Hepatocyte (in vitro differentiated cells): ENCODE measurements around the gene ACE. TPM values are rescaled to one million over a fixed set of nuclear protein-coding genes. Genes with fewer than 3 reads are reported as not detected.

Experiments
- DNase-seq: peaks from one replicate; pipeline ENCODE4 v3.0.0-alpha.2; 2016; ENCODE audit warnings: low spot score
- H2AFZ ChIP-seq: fragments of 200-600 bp; sonication (generic); 2 replicates; pipeline ENCODE4 v1.6.0; 2016; ENCODE audit warnings: antibody characterized with exemption, mild to moderate bottlenecking
- H3K27ac ChIP-seq: fragments of 200-600 bp; sonication (generic); 2 replicates; pipeline ENCODE4 v1.5.1; 2016; ENCODE audit warnings: mild to moderate bottlenecking
- H3K27me3 ChIP-seq: fragments of 200-600 bp; sonication (generic); 2 replicates; pipeline ENCODE4 v1.6.1; 2016
- H3K36me3 ChIP-seq: fragments of 200-600 bp; sonication (generic); replicated peaks from 2 replicates; pipeline ENCODE4 v1.5.1; 2016; ENCODE audit warnings: low read depth; ENCODE audit not compliant: insufficient read depth
- H3K4me1 ChIP-seq: fragments of 200-600 bp; sonication (generic); 2 replicates; pipeline ENCODE4 v1.5.1; 2016; ENCODE audit warnings: mild to moderate bottlenecking, moderate library complexity; ENCODE audit not compliant: insufficient read depth
- H3K4me2 ChIP-seq: fragments of 200-600 bp; sonication (generic); 2 replicates; pipeline ENCODE4 v1.6.0; 2016
- H3K4me3 ChIP-seq: fragments of 200-600 bp; sonication (generic); 2 replicates; pipeline ENCODE4 v1.5.1; 2016; ENCODE audit warnings: mild to moderate bottlenecking
- H3K79me2 ChIP-seq: fragments of 200-600 bp; sonication (generic); 2 replicates; pipeline ENCODE4 v1.6.0; 2017; ENCODE audit warnings: mild to moderate bottlenecking
- H3K9me2 ChIP-seq: fragments of 200-600 bp; sonication (generic); replicated peaks from 2 replicates; pipeline ENCODE4 v1.6.0; 2017; ENCODE audit warnings: mild to moderate bottlenecking; ENCODE audit not compliant: insufficient read depth
- H3K9me3 ChIP-seq: fragments of 200-600 bp; sonication (generic); 2 replicates; pipeline ENCODE4 v1.5.1; 2016; ENCODE audit warnings: low read depth, mild to moderate bottlenecking
- H4K20me1 ChIP-seq: fragments of 200-600 bp; sonication (generic); 2 replicates; pipeline ENCODE4 v1.6.0; 2016; ENCODE audit warnings: mild to moderate bottlenecking; ENCODE audit not compliant: insufficient read depth, poor library complexity, severe bottlenecking
- EZH2 ChIP-seq: fragments of 200-600 bp; sonication (generic); IDR thresholded peaks from 2 replicates; pipeline ENCODE4 v1.6.1; 2016; ENCODE audit warnings: antibody characterized with exemption, mild to moderate bottlenecking, borderline replicate concordance
- EZH2phosphoT487 ChIP-seq: fragments of 200-600 bp; sonication (generic); IDR thresholded peaks from one replicate; pipeline ENCODE4 v1.6.1; 2018; ENCODE audit warnings: antibody characterized with exemption, mild to moderate bottlenecking, low read depth, moderate library complexity; ENCODE audit not compliant: unreplicated experiment, severe bottlenecking
- WGBS: methylation state at CpG from one replicate; pipeline ENCODE4 v1.1.6; 2016; ENCODE audit warnings: low lambda C conversion rate; ENCODE audit errors: missing lambda C conversion rate; 5-methylcytosine and 5-hydroxymethylcytosine counted together
- polyA plus RNA-seq: library from polyadenylated mRNA; unstranded; fragments of >200 nt; fragmentation: Nextera tagmentation; extraction: Ambion mirVana; gene quantifications from 2 replicates; pipeline ENCODE4 v1.2.1, GENCODE V29; 2016
- total RNA-seq: library from RNA; depleted of rRNA; stranded (reverse); fragments of >200 nt; gene quantifications from 2 replicates; pipeline ENCODE4 v1.2.3, GENCODE V29; 2014
- TF ChIP-seq, protein P1 (sequence below): fragments of 200-600 bp; sonication (generic); IDR thresholded peaks from 2 replicates; pipeline ENCODE4 v1.5.1; 2016; ENCODE audit warnings: antibody characterized with exemption, mild to moderate bottlenecking; ENCODE audit not compliant: poor library complexity

Gene ACE
- total and polyA plus RNA-seq, 2 experiments from 2014 or later, result 7.2 to 8.0 TPM

DNA sequence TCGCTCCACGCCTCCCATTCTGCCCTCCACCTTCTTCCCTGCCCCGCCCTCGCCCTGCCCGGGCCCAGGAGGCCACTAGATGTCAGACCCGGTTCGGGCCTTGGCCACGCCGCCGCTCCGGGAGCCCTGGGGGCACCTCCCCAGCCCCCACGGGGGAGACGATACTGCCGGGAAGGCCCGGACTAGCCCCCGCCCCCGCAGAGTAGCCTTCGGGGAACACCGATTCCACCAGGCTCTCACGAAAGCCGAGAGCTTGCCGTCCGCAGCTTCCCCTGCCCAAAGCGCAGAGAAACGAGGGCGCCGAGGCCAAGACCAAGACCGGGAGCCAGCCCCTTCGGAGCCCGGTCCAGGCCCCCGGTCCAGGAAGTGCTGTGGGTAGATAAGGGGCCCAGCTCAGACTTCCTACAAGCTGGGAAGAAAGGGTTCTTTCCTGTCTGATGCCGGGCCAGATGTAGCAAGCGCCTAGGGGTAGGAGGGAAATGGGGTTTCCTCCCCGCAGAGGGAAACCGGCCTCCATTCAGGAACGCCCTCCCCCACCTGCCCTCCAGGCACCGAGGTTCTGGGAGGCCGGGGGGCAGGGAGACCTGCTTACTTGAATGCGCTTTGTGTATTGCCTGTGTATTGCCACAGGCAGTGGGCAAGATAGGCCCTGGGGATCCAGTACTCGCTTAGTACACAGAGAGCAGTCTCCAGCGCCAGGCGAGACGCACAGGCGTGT is 29.9 kb upstream of the ACE start:
- TF ChIP-seq EZH2 (no peak), EZH2phosphoT487 (no peak)
- TF ChIP-seq, protein P1, sequence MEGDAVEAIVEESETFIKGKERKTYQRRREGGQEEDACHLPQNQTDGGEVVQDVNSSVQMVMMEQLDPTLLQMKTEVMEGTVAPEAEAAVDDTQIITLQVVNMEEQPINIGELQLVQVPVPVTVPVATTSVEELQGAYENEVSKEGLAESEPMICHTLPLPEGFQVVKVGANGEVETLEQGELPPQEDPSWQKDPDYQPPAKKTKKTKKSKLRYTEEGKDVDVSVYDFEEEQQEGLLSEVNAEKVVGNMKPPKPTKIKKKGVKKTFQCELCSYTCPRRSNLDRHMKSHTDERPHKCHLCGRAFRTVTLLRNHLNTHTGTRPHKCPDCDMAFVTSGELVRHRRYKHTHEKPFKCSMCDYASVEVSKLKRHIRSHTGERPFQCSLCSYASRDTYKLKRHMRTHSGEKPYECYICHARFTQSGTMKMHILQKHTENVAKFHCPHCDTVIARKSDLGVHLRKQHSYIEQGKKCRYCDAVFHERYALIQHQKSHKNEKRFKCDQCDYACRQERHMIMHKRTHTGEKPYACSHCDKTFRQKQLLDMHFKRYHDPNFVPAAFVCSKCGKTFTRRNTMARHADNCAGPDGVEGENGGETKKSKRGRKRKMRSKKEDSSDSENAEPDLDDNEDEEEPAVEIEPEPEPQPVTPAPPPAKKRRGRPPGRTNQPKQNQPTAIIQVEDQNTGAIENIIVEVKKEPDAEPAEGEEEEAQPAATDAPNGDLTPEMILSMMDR, result peak; percentile 16
- peak overlapping the region; percentile 94 for H3K4me2 ChIP-seq
- H3K36me3 ChIP-seq, result no peaks in the 10 kb centered on the region
- peaks cover 10% of the 10 kb centered on the region for H3K79me2 ChIP-seq
- H3K27me3 ChIP-seq, result no peaks in the 10 kb centered on the region
- peak overlapping the region; percentile 77 for H3K27ac ChIP-seq
- no peaks in the 10 kb centered on the region for H3K9me3 ChIP-seq
- peak overlapping the region; percentile 98 for H2AFZ ChIP-seq
- no peaks in the 10 kb centered on the region for H4K20me1 ChIP-seq
- no peaks in the 10 kb centered on the region for H3K9me2 ChIP-seq
- WGBS, result 52% methylated on average over 35 of the region's 44 CpGs
- DNase-seq, result peak; percentile 48
- peaks cover 21% of the 10 kb centered on the region for H3K4me1 ChIP-seq
- peak overlapping the region; percentile 50 for H3K4me3 ChIP-seq

DNA sequence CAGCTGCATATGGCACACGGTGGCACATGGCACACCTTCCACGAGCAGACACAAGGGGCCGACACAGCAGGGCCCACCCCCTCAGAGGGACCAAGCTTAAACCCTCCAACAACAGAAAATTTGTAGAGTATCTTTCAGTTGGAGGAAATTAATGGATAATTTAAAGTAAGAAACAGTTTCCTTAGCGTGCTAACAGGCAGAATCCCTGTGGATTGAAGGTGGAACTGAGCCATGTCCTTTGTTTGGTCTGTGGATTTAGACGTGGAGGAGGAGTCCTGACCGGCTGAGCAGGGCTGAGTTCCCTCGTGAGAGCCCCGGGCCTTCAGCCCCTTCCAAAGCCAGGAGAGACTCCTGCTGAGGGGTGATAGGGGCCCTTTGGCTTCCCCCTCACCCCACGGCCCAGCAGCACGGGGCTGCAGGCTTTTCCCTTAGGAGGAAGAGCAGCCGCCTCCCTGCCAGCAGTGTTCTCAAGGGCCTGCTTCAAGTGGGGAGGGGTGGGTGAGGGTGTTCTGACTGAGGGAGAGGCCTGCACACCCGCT is 29.3 kb upstream of the ACE start:
- H3K9me3 ChIP-seq, result no peaks in the 10 kb centered on the region
- H3K9me2 ChIP-seq, result no peaks in the 10 kb centered on the region
- no peaks in the 10 kb centered on the region for H3K27me3 ChIP-seq
- peaks cover 21% of the 10 kb centered on the region for H3K4me1 ChIP-seq
- TF ChIP-seq EZH2phosphoT487, result no peak
- TF ChIP-seq EZH2, result no peak
- TF ChIP-seq, protein P1, result no peak
- peak overlapping the region; percentile 94 for H3K4me2 ChIP-seq
- DNase-seq, result no peak
- H3K27ac ChIP-seq, result peak overlapping the region; percentile 77
- peak overlapping the region; percentile 98 for H2AFZ ChIP-seq
- peaks cover 10% of the 10 kb centered on the region for H3K79me2 ChIP-seq
- whole genome bisulfite sequencing, result 60% methylated on average over 12 of the region's 12 CpGs
- no peaks in the 10 kb centered on the region for H4K20me1 ChIP-seq
- no peaks in the 10 kb centered on the region for H3K36me3 ChIP-seq
- H3K4me3 ChIP-seq, result no peak overlapping the region

DNA sequence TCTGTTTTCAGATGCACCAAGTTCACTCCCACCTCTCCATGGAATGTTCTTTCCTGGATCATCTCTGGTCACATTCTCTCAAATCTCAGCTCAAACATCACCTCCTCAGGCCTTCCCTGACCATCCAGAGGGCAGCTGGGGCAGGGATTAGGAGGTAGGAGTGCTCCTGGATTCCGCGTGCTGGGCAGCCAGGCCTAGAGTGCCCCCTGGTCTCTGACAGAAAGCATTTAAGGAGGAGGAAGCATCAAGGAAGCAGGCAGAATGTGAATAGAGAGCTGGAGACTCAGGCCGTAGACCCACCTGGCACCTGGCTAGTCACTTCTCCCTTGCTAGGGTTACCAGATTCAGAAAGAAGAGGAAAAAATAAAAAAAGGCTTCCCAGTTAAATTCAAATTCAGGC is 28.2 kb upstream of the ACE start:
- no peak for DNase-seq
- no peaks in the 10 kb centered on the region for H3K36me3 ChIP-seq
- H3K9me3 ChIP-seq, result no peaks in the 10 kb centered on the region
- no peak overlapping the region for H3K4me2 ChIP-seq
- no peaks in the 10 kb centered on the region for H3K27me3 ChIP-seq
- no peak overlapping the region for H2AFZ ChIP-seq
- no peaks in the 10 kb centered on the region for H3K9me2 ChIP-seq
- no peak overlapping the region for H3K4me3 ChIP-seq
- H3K4me1 ChIP-seq, result peaks cover 29% of the 10 kb centered on the region
- H4K20me1 ChIP-seq, result no peaks in the 10 kb centered on the region
- WGBS, result 85% methylated on average over 3 of the region's 3 CpGs
- peaks cover 10% of the 10 kb centered on the region for H3K79me2 ChIP-seq
- H3K27ac ChIP-seq, result no peak overlapping the region
- TF ChIP-seq EZH2 (no peak), EZH2phosphoT487 (no peak)
- TF ChIP-seq, protein P1, result no peak
